Measurements from ENCODE around the gene NPLOC4. TPM values are rescaled to one million over a fixed set of nuclear protein-coding genes. Genes with fewer than 3 reads are reported as not detected.

NPLOC4 gene
- polyA plus RNA-seq, 1 of the 3 experiments (the other 2 are of a cell fraction), result 88.6 TPM

GRCh38 chr17:81656118-81656743, 19.3 kb upstream of the NPLOC4 start, which contains the start of gene PDE6G:
Gene PDE6G, minus strand, starts transcription at chr17:81656542. Its CDS starts 3,237 bp downstream, at chr17:81653305.
- Histone ChIP-seq H3K27ac (ENCODE audit: low read depth in 2 of 2, low read length in 1 of 2) (no peak within 1 kb of the TSS), H2AFZ (ENCODE audit: low read depth) (no peak within 1 kb of the TSS), H3F3A (replicated peaks; ENCODE audit: insufficient read depth) (peaks cover 3% of the 10 kb centered on the region), H3K4me2 (no peak within 1 kb of the TSS), H3K4me1 (ENCODE audit: control insufficient read depth in 1 of 2, insufficient read depth in 2 of 2, low read depth in 1 of 2, low read length in 1 of 2) (peaks cover 3 to 7% of the 10 kb centered on the region in 2 experiments; a peak in 2 of 4 replicates), H3K9me3 (no peaks in the 10 kb centered on the region), H3K4me3 (ENCODE audit: low read depth in 2 of 2, low read length in 1 of 2) (no peak within 1 kb of the TSS), H3K9me2 (no peaks in the 10 kb centered on the region), H3K27me3 (ENCODE audit: insufficient read depth) (no peaks in the 10 kb centered on the region), H3K9ac (no peak within 1 kb of the TSS), H3K79me2 (ENCODE audit: insufficient read depth) (no peaks in the 10 kb centered on the region), H3K36me3 (replicated peaks in 1 of 2; ENCODE audit: control insufficient read depth in 1 of 2, insufficient read depth in 2 of 2, low read length in 1 of 2) (no peaks in the 10 kb centered on the region), H4K20me1 (ENCODE audit: insufficient read depth) (no peaks in the 10 kb centered on the region)
- POLR2A ChIA-PET, result interaction anchor here (1.9 kb wide), 1 partner anchor 10 kb away, joined by 7 read pairs; the partner anchor contains the start of genes CCDC137 and OXLD1
- CTCF ChIA-PET, result interaction anchor here (0.7 to 1.3 kb wide), 4 partner anchors 9 to 19 kb away, joined by 3 to 4 read pairs (median 4); no protein-coding TSS in a partner anchor
- DNase-seq, result no peak
- no peak for TF ChIP-seq NRF1 (IDR thresholded peaks at IDR 0.05; ENCODE audit: low read depth, low read length)
- no peak for TF ChIP-seq POLR2AphosphoS5 (IDR thresholded peaks at IDR 0.05; ENCODE audit: low read depth, low read length)
- TF ChIP-seq TEAD4 (IDR thresholded peaks at IDR 0.05; ENCODE audit: borderline replicate concordance, insufficient read depth), result no peak
- no peak for TF ChIP-seq JUND (IDR thresholded peaks at IDR 0.05)
- TF ChIP-seq EZH2phosphoT487 (IDR thresholded peaks at IDR 0.05; ENCODE audit: borderline replicate concordance, low read depth), result no peak
- TF ChIP-seq SIN3A (IDR thresholded peaks at IDR 0.05; ENCODE audit: borderline replicate concordance, low read depth, low read length), result no peak
- TF ChIP-seq MAX (IDR thresholded peaks at IDR 0.05; ENCODE audit: low read depth), result no peak
- no peak for TF ChIP-seq EP300 (IDR thresholded peaks at IDR 0.05; ENCODE audit: borderline replicate concordance in 1 of 2, low read depth in 1 of 2, low read length in 1 of 2)
- no peak for TF ChIP-seq MXI1 (IDR thresholded peaks at IDR 0.05; ENCODE audit: low read depth, low read length)
- TF ChIP-seq NFIC (IDR thresholded peaks at IDR 0.05; ENCODE audit: borderline replicate concordance), result no peak
- no peak for TF ChIP-seq MEF2A (IDR thresholded peaks at IDR 0.05; ENCODE audit: borderline replicate concordance, low read depth)
- TF ChIP-seq CHD2 (IDR thresholded peaks at IDR 0.05; ENCODE audit: low read length, partially characterized antibody), result no peak
- TF ChIP-seq PBX3 (IDR thresholded peaks at IDR 0.05), result no peak
- TF ChIP-seq FOXJ3 (CRISPR knock-in tag; IDR thresholded peaks at IDR 0.05), result no peak
- no peak for TF ChIP-seq USF1 (IDR thresholded peaks at IDR 0.05; ENCODE audit: borderline replicate concordance, low read depth)
- WGBS (ENCODE audit: low lambda C conversion rate), result 83% methylated on average over 15 of the region's 15 CpGs

Data from SK-N-SH (cell line).